A549 (cell line): ENCODE measurements around the gene C5orf15. TPM values are rescaled to one million over a fixed set of nuclear protein-coding genes. Genes with fewer than 3 reads are reported as not detected.
A peak's percentile ranks its signal among the peaks of the same experiment; 100 is the strongest.

Experiments used
- ATAC-seq, 2 experiments: fragments of 200-7000 bp in 1 of 2; fragments of >200 bp in 1 of 2; cut with Nextera tagmentation in 1 of 2; cut with Tn5 transposase in 1 of 2; 3 replicates each; pipeline versions ENCODE4 v1.8.0 to v1.9.1; 2018 to 2020; ENCODE audit warnings: mild to moderate bottlenecking in 1 of 2, moderate library complexity in 1 of 2
- CTCF ChIA-PET: fragments of 300-600 bp; sonication (Branson Sonifier 250); formaldehyde crosslinking; extraction: SDS; loops from one replicate; lab custom pipeline; 2021; ENCODE audit warnings: antibody characterized with exemption, inconsistent platforms; lab: Yijun Ruan, JAX
- POLR2A ChIA-PET: fragments of 350-600 bp; formaldehyde crosslinking; extraction: SDS; loops from one replicate; lab custom pipeline; 2021; ENCODE audit warnings: antibody characterized with exemption, inconsistent platforms; lab: Yijun Ruan, JAX
- DNase-seq, 2 experiments: peaks; one replicate each; pipeline versions ENCODE4 v3.0.0 to v3.0.0-alpha.2; 2011 to 2016; ENCODE audit warnings: low read depth in 1 of 2, low spot score in 1 of 2
- FAIRE-seq: peaks from 2 replicates; lab custom pipeline; 2011; peaks lifted over from hg19 to GRCh38; lab: Jason Lieb, UNC
- H3K27ac ChIP-seq, 2 experiments: fragments of >200 bp; sonication (Bioruptor Twin); formaldehyde crosslinking; 3 replicates each; pipeline ENCODE4 v1.5.1; 2016 to 2017
- H3K4me1 ChIP-seq: fragments of >200 bp; sonication (Bioruptor Twin); formaldehyde crosslinking; 3 replicates; pipeline ENCODE4 v1.6.1; 2016
- H3K4me2 ChIP-seq: fragments of >200 bp; sonication (Bioruptor Twin); formaldehyde crosslinking; 3 replicates; pipeline ENCODE4 v1.6.1; 2016
- H3K4me3 ChIP-seq: fragments of >200 bp; sonication (Bioruptor Twin); formaldehyde crosslinking; 3 replicates; pipeline ENCODE4 v1.5.1; 2016
- H3K9me3 ChIP-seq: fragments of >200 bp; sonication (Bioruptor Twin); formaldehyde crosslinking; 3 replicates; pipeline ENCODE4 v1.6.1; 2016
- ATOH8 ChIP-seq: fragments of 250-450 bp; sonication (Bioruptor Pico); IDR thresholded peaks from 2 replicates; pipeline ENCODE4 v1.5.0; 2020; ENCODE audit warnings: low read depth, mild to moderate bottlenecking, moderate library complexity
- BCL3 ChIP-seq: fragments of >200 bp; sonication (Bioruptor Twin); formaldehyde crosslinking; IDR thresholded peaks from 3 replicates; pipeline ENCODE4 v1.6.1; 2016
- BHLHE40 ChIP-seq: IDR thresholded peaks from 2 replicates; pipeline ENCODE4 v1.6.1; 2012; ENCODE audit warnings: low read depth, low read length, inconsistent platforms
- CBX8 ChIP-seq: fragments of 200-600 bp; sonication (generic); IDR thresholded peaks from 2 replicates; pipeline ENCODE4 v1.6.1; 2016
- CHD2 ChIP-seq: fragments of 150-350 bp; IDR thresholded peaks from 2 replicates; pipeline ENCODE4 v1.6.1; 2014; ENCODE audit warnings: low read length; ENCODE audit not compliant: partially characterized antibody
- CHD4 ChIP-seq: fragments of 200-600 bp; sonication (generic); IDR thresholded peaks from 2 replicates; pipeline ENCODE4 v1.6.1; 2016; ENCODE audit warnings: antibody characterized with exemption, mild to moderate bottlenecking, borderline replicate concordance
- E2F6 ChIP-seq: IDR thresholded peaks from 2 replicates; pipeline ENCODE4 v1.6.1; 2012; ENCODE audit warnings: low read depth, borderline replicate concordance
- EHF ChIP-seq: fragments of 250-450 bp; sonication (Bioruptor Pico); IDR thresholded peaks from 2 replicates; pipeline ENCODE4 v1.5.0; 2020; ENCODE audit warnings: mild to moderate bottlenecking
- EHMT2 ChIP-seq: fragments of 200-600 bp; sonication (generic); IDR thresholded peaks from 2 replicates; pipeline ENCODE4 v1.6.1; 2016; ENCODE audit warnings: antibody characterized with exemption, low read depth, mild to moderate bottlenecking, moderate library complexity
- ELK1 ChIP-seq: fragments of 150-350 bp; IDR thresholded peaks from 2 replicates; pipeline ENCODE4 v1.6.1; 2014; ENCODE audit warnings: low read depth, mild to moderate bottlenecking, low read length
- GATA3 ChIP-seq: IDR thresholded peaks from 2 replicates; pipeline ENCODE4 v1.6.1; 2012; ENCODE audit warnings: borderline replicate concordance
- HES2 ChIP-seq: fragments of >200 bp; sonication (Bioruptor Twin); formaldehyde crosslinking; IDR thresholded peaks from 2 replicates; pipeline ENCODE4 v1.6.1; 2016
- HMGXB4 ChIP-seq: fragments of 250-450 bp; sonication (Bioruptor Pico); IDR thresholded peaks from 2 replicates; pipeline ENCODE4 v1.5.0; 2021; ENCODE audit warnings: mild to moderate bottlenecking, moderate library complexity, borderline replicate concordance
- HOXB13 ChIP-seq: fragments of 250-450 bp; sonication (Bioruptor Pico); IDR thresholded peaks from 2 replicates; pipeline ENCODE4 v1.5.0; 2020; ENCODE audit warnings: low read depth, mild to moderate bottlenecking, moderate library complexity
- HOXB5 ChIP-seq: fragments of 250-450 bp; sonication (Bioruptor Pico); IDR thresholded peaks from 2 replicates; pipeline ENCODE4 v1.5.0; 2020; ENCODE audit warnings: mild to moderate bottlenecking, moderate library complexity
- JUNB ChIP-seq: fragments of >200 bp; sonication (Bioruptor Twin); formaldehyde crosslinking; IDR thresholded peaks from 2 replicates; pipeline ENCODE4 v1.6.1; 2016
- KDM1A ChIP-seq: fragments of 200-600 bp; sonication (generic); IDR thresholded peaks from 2 replicates; pipeline ENCODE4 v1.6.1; 2016; ENCODE audit warnings: low read depth, mild to moderate bottlenecking
- MAFK ChIP-seq: fragments of 450-650 bp; IDR thresholded peaks from 2 replicates; pipeline ENCODE4 v1.6.1; 2014; ENCODE audit not compliant: partially characterized antibody
- MAX ChIP-seq: IDR thresholded peaks from 2 replicates; pipeline ENCODE4 v1.6.1; 2012
- MAZ ChIP-seq: fragments of 150-350 bp; IDR thresholded peaks from 2 replicates; pipeline ENCODE4 v1.6.1; 2014; ENCODE audit warnings: antibody characterized with exemption, low read depth, low read length, borderline replicate concordance
- MYC ChIP-seq: IDR thresholded peaks from 2 replicates; pipeline ENCODE4 v1.6.1; 2012; ENCODE audit warnings: mild to moderate bottlenecking, inconsistent platforms, low read length, improper control_type of control experiment, borderline replicate concordance
- NFE2L2 ChIP-seq: fragments of 150-350 bp; conservative IDR thresholded peaks from 2 replicates; pipeline ENCODE4 v1.6.1; 2014; ENCODE audit warnings: low read length
- NPAS2 ChIP-seq: fragments of 250-450 bp; sonication (Bioruptor Pico); IDR thresholded peaks from 2 replicates; pipeline ENCODE4 v1.8.0; 2022; ENCODE audit warnings: mild to moderate bottlenecking, moderate library complexity, borderline replicate concordance
- NR3C1 ChIP-seq: fragments of >200 bp; sonication (Bioruptor Twin); formaldehyde crosslinking; IDR thresholded peaks from 3 replicates; pipeline ENCODE4 v1.6.1; 2017
- PHF8 ChIP-seq: fragments of 200-600 bp; sonication (generic); IDR thresholded peaks from 2 replicates; pipeline ENCODE4 v1.6.1; 2016; ENCODE audit warnings: low read depth, mild to moderate bottlenecking, antibody characterized with exemption, moderate library complexity, borderline replicate concordance
- POLR2A ChIP-seq: IDR thresholded peaks from 2 replicates; pipeline ENCODE4 v1.6.1; 2012; ENCODE audit warnings: mild to moderate bottlenecking, low read length
- POLR2AphosphoS2 ChIP-seq: conservative IDR thresholded peaks from 2 replicates; pipeline ENCODE4 v1.6.1; 2012; ENCODE audit warnings: low read length, improper control_type of control experiment, inconsistent platforms
- RARB ChIP-seq: fragments of 250-450 bp; sonication (Bioruptor Pico); IDR thresholded peaks from 2 replicates; pipeline ENCODE4 v1.8.0; 2021; ENCODE audit warnings: mild to moderate bottlenecking, moderate library complexity
- RFX5 ChIP-seq: fragments of 450-650 bp; IDR thresholded peaks from 2 replicates; pipeline ENCODE4 v1.7.1; 2014; ENCODE audit warnings: antibody characterized with exemption, mild to moderate bottlenecking, moderate library complexity
- SMC3 ChIP-seq: fragments of >200 bp; sonication (Bioruptor Twin); formaldehyde crosslinking; IDR thresholded peaks from 3 replicates; pipeline ENCODE4 v1.6.1; 2018; ENCODE audit warnings: inconsistent platforms
- TFCP2L1 ChIP-seq: fragments of 250-450 bp; sonication (Bioruptor Pico); IDR thresholded peaks from 2 replicates; pipeline ENCODE4 v1.5.0; 2021; ENCODE audit warnings: mild to moderate bottlenecking
- TP53 ChIP-seq: fragments of 250-450 bp; sonication (Bioruptor Pico); IDR thresholded peaks from 2 replicates; pipeline ENCODE4 v1.5.0; 2021; ENCODE audit warnings: mild to moderate bottlenecking, moderate library complexity
- ZFP36 ChIP-seq: fragments of 450-650 bp; IDR thresholded peaks from 2 replicates; pipeline ENCODE4 v1.6.1; 2014; ENCODE audit warnings: borderline replicate concordance; ENCODE audit not compliant: partially characterized antibody
- ZSCAN20 ChIP-seq: fragments of 250-450 bp; sonication (Bioruptor Pico); IDR thresholded peaks from 2 replicates; pipeline ENCODE4 v1.8.0; 2022; ENCODE audit warnings: mild to moderate bottlenecking, moderate library complexity
- WGBS: methylation state at CpG from one replicate; pipeline ENCODE4 v1.1.6; 2017; ENCODE audit errors: missing lambda C conversion rate; 5-methylcytosine and 5-hydroxymethylcytosine counted together
- polyA minus RNA-seq: library from RNA; depleted of rRNA, polyadenylated mRNA; stranded (reverse); fragments of >200 nt; gene quantifications from 2 replicates; pipeline ENCODE4 v1.2.3, GENCODE V29; 2011; rRNA and poly(A)+ RNA removed
- polyA plus RNA-seq, 4 experiments: library from polyadenylated mRNA; depleted of rRNA in 3 of 4; stranded (reverse); fragments of >200 nt; fragmentation: RNase III in 1 of 4; extraction: RNeasy Plus Mini Kit Qiagen cat#74134 plus additional on column Dnase treatment in 1 of 4; gene quantifications; 2 replicates in 3 of 4; 3 replicates in 1 of 4; pipeline ENCODE4 v1.2.3, GENCODE V29; 2011 to 2017

Gene C5orf15
- polyA plus RNA-seq (2011; rRNA removed) (103 and 126 TPM in 2 replicates), polyA plus RNA-seq (2017; fragmentation: RNase III; extraction: RNeasy Plus Mini Kit Qiagen cat#74134 plus additional on column Dnase treatment) (89.1 to 92.9 TPM (median 89.9 TPM) in 3 replicates), polyA minus RNA-seq (45.9 and 61.8 TPM in 2 replicates)
- 56.7 and 62.9 TPM in 2 replicates for polyA plus RNA-seq (2012; cell fraction: cytosol; rRNA removed)
- polyA plus RNA-seq (2012; cell fraction: nucleus; rRNA removed) = 40.6 and 52.1 TPM in 2 replicates

- DNase-seq (peak; percentile 97), ATAC-seq (peak; percentile 96 to 98), FAIRE-seq (no peak)
- peak within 1 kb of the TSS; percentile 93 for H3K4me2 ChIP-seq
- H3K27ac ChIP-seq = peak within 1 kb of the TSS; percentile 91 to 95
- H3K4me3 ChIP-seq = peak within 1 kb of the TSS; percentile 67
- POLR2A ChIA-PET = interaction anchor here (0.8 kb wide), 1 partner anchor 11 kb away, joined by 9 read pairs; no protein-coding TSS in a partner anchor
- WGBS = 3% methylated on average over 24 of the region's 48 CpGs
- CTCF ChIA-PET = interaction anchor here (1.0 to 2.7 kb wide), 2 partner anchors 11 to 29 kb away, joined by 7 to 23 read pairs; no protein-coding TSS in a partner anchor
- H3K9me3 ChIP-seq = no peaks in the 10 kb centered on the region
- peaks cover 32% of the 10 kb centered on the region for H3K4me1 ChIP-seq
- peak; percentile 86 for TF ChIP-seq MAX
- TF ChIP-seq NPAS2 (CRISPR knock-in tag) = no peak
- TF ChIP-seq MAFK = no peak
- TF ChIP-seq EHMT2 = no peak
- TF ChIP-seq RFX5 = peak; percentile 49; the same call in 1 of the 2 replicates
- peak; percentile 65; the same call in 1 of the 3 replicates for TF ChIP-seq BCL3
- TF ChIP-seq CHD2 = no peak
- no peak for TF ChIP-seq HOXB13 (CRISPR knock-in tag)
- no peak for TF ChIP-seq MYC
- no peak for TF ChIP-seq HES2
- peak; percentile 69; the same call in 1 of the 2 replicates for TF ChIP-seq PHF8
- no peak for TF ChIP-seq NR3C1
- no peak for TF ChIP-seq ATOH8 (CRISPR knock-in tag)
- no peak for TF ChIP-seq TFCP2L1
- TF ChIP-seq ZFP36 = no peak
- no peak for TF ChIP-seq CBX8
- no peak for TF ChIP-seq CHD4
- no peak for TF ChIP-seq KDM1A
- peak; percentile 76 for TF ChIP-seq POLR2A
- TF ChIP-seq POLR2AphosphoS2 = 0 out of 2 replicates have a peak, but pooled peaks have one; percentile 43
- TF ChIP-seq RARB (CRISPR knock-in tag) = no peak
- TF ChIP-seq E2F6 = peak; percentile 33; the same call in 1 of the 2 replicates
- TF ChIP-seq ELK1 = no peak
- TF ChIP-seq SMC3 = no peak
- no peak for TF ChIP-seq EHF (CRISPR knock-in tag)
- no peak for TF ChIP-seq ZSCAN20 (CRISPR knock-in tag)
- 0 out of 2 replicates have a peak, but pooled peaks have one; percentile 44 for TF ChIP-seq MAZ
- peak; percentile 44 for TF ChIP-seq GATA3
- TF ChIP-seq HOXB5 (CRISPR knock-in tag) = no peak
- no peak for TF ChIP-seq JUNB
- no peak for TF ChIP-seq BHLHE40
- TF ChIP-seq NFE2L2 = no peak
- no peak for TF ChIP-seq TP53 (CRISPR knock-in tag)
- TF ChIP-seq HMGXB4 (CRISPR knock-in tag) = 0 out of 2 replicates have a peak, but pooled peaks have one; percentile 30
Observed at GRCh38 chr5:133968204-133968980, at the start of gene C5orf15. Gene C5orf15, minus strand, starts transcription at chr5:133968625. Its CDS starts 41 bp downstream, at chr5:133968584.
